H9 (cell line): ENCODE data around the gene FAM110A. TPM values are rescaled to one million over a fixed set of nuclear protein-coding genes. Genes with fewer than 3 reads are reported as not detected.

ENCODE experiments used
- DNase-seq: peaks from one replicate; pipeline ENCODE4 v3.0.0-alpha.2; 2017
- H2AFZ ChIP-seq: one replicate; pipeline ENCODE4 v1.6.1; 2013; ENCODE audit warnings: mild to moderate bottlenecking, low read length, control low read depth, moderate library complexity
- H2AK5ac ChIP-seq: 2 replicates; pipeline ENCODE4 v1.6.1; 2013; ENCODE audit warnings: low read length, control low read depth, mixed read lengths; ENCODE audit not compliant: insufficient read length
- H2BK120ac ChIP-seq: one replicate; pipeline ENCODE4 v1.6.1; 2013; ENCODE audit warnings: low read depth, mild to moderate bottlenecking, low read length, control low read depth, inconsistent platforms; ENCODE audit not compliant: poor library complexity, severe bottlenecking
- H2BK12ac ChIP-seq: 2 replicates; pipeline ENCODE4 v1.6.1; 2013; ENCODE audit warnings: low read length, control low read depth, mixed read lengths, low read depth; ENCODE audit not compliant: insufficient read length
- H2BK15ac ChIP-seq: 2 replicates; pipeline ENCODE4 v1.6.1; 2013; ENCODE audit warnings: low read depth, low read length, control low read depth
- H2BK20ac ChIP-seq: one replicate; pipeline ENCODE4 v1.6.1; 2013; ENCODE audit warnings: low read depth, mild to moderate bottlenecking, low read length, control low read depth, inconsistent platforms; ENCODE audit not compliant: poor library complexity, severe bottlenecking
- H2BK5ac ChIP-seq: 2 replicates; pipeline ENCODE4 v1.6.1; 2013; ENCODE audit warnings: low read length, control low read depth, mixed read lengths; ENCODE audit not compliant: insufficient read length
- H3K14ac ChIP-seq: 2 replicates; pipeline ENCODE4 v1.6.1; 2013; ENCODE audit warnings: low read length, control low read depth; ENCODE audit not compliant: insufficient read depth
- H3K18ac ChIP-seq: 2 replicates; pipeline ENCODE4 v1.6.1; 2013; ENCODE audit warnings: low read depth, mild to moderate bottlenecking, mixed read lengths, low read length, control low read depth; ENCODE audit not compliant: insufficient read length
- H3K23ac ChIP-seq: 2 replicates; pipeline ENCODE4 v1.6.1; 2013; ENCODE audit warnings: low read length, control low read depth, mixed read lengths, low read depth; ENCODE audit not compliant: insufficient read length
- H3K23me2 ChIP-seq: 2 replicates; pipeline ENCODE4 v1.6.1; 2013; ENCODE audit warnings: low read depth, mild to moderate bottlenecking, mixed read lengths, low read length, control low read depth; ENCODE audit not compliant: insufficient read length, poor library complexity, severe bottlenecking
- H3K27ac ChIP-seq: 2 replicates; pipeline ENCODE4 v1.5.1; 2013; ENCODE audit warnings: low read length, control low read depth, mixed read lengths, low read depth; ENCODE audit not compliant: insufficient read length
- H3K27me3 ChIP-seq: 2 replicates; pipeline ENCODE4 v1.6.1; 2013; ENCODE audit warnings: low read length, control low read depth, inconsistent platforms; ENCODE audit not compliant: insufficient read depth
- H3K4ac ChIP-seq: 2 replicates; pipeline ENCODE4 v1.6.1; 2013; ENCODE audit warnings: low read depth, mild to moderate bottlenecking, control low read depth, inconsistent platforms, low read length, moderate library complexity
- H3K4me1 ChIP-seq: 2 replicates; pipeline ENCODE4 v1.6.1; 2013; ENCODE audit warnings: low read length, control low read depth, inconsistent platforms; ENCODE audit not compliant: insufficient read depth
- H3K4me2 ChIP-seq: 2 replicates; pipeline ENCODE4 v1.6.1; 2013; ENCODE audit warnings: low read length, control low read depth, mixed read lengths; ENCODE audit not compliant: insufficient read length, insufficient read depth
- H3K56ac ChIP-seq: 2 replicates; pipeline ENCODE4 v1.6.1; 2013; ENCODE audit warnings: low read depth, mild to moderate bottlenecking, mixed read lengths, low read length, control low read depth; ENCODE audit not compliant: insufficient read length
- H3K79me1 ChIP-seq: 2 replicates; pipeline ENCODE4 v1.6.1; 2013; ENCODE audit warnings: low read depth, mild to moderate bottlenecking, moderate library complexity, low read length, control low read depth, inconsistent platforms; ENCODE audit not compliant: insufficient read depth, poor library complexity, severe bottlenecking
- H3K79me2 ChIP-seq: 2 replicates; pipeline ENCODE4 v1.6.1; 2013; ENCODE audit warnings: low read length, control low read depth, inconsistent platforms; ENCODE audit not compliant: insufficient read depth
- H3K9ac ChIP-seq: 2 replicates; pipeline ENCODE4 v1.6.1; 2013; ENCODE audit warnings: low read length, control low read depth, mixed read lengths; ENCODE audit not compliant: insufficient read length; ENCODE audit errors: extremely low read depth
- H3K9me3 ChIP-seq: one replicate; pipeline ENCODE4 v1.6.1; 2013; ENCODE audit warnings: low read depth, low read length, inconsistent platforms; ENCODE audit not compliant: control insufficient read depth
- H3T11ph ChIP-seq: one replicate; pipeline ENCODE4 v1.6.1; 2013; ENCODE audit warnings: mild to moderate bottlenecking, low read length, control low read depth, inconsistent platforms
- H4K20me1 ChIP-seq: one replicate; pipeline ENCODE4 v1.6.1; 2013; ENCODE audit not compliant: control insufficient read depth, insufficient read length, insufficient read depth
- H4K5ac ChIP-seq: 2 replicates; pipeline ENCODE4 v1.6.1; 2013; ENCODE audit warnings: low read depth, mild to moderate bottlenecking, mixed read lengths, low read length, control low read depth; ENCODE audit not compliant: insufficient read length
- H4K8ac ChIP-seq: replicated peaks from 2 replicates; pipeline ENCODE4 v1.6.1; 2013; ENCODE audit warnings: low read length, control low read depth, mixed read lengths, low read depth; ENCODE audit not compliant: insufficient read length
- H4K91ac ChIP-seq: 2 replicates; pipeline ENCODE4 v1.6.1; 2013; ENCODE audit warnings: low read depth, mild to moderate bottlenecking, moderate library complexity, mixed read lengths, low read length, control low read depth; ENCODE audit not compliant: insufficient read length
- H3K27ac Mint-ChIP-seq, 3 experiments: 2 replicates in 2 of 3; 3 replicates in 1 of 3; pipeline ENCODE4 v1.8.0; 2020 to 2021; ENCODE audit warnings: mixed read lengths in 3 of 3, mild to moderate bottlenecking in 1 of 3, moderate library complexity in 1 of 3
- H3K27me3 Mint-ChIP-seq: 2 replicates; pipeline ENCODE4 v1.8.0; 2021; ENCODE audit warnings: low read depth, mild to moderate bottlenecking, moderate library complexity, mixed read lengths
- H3K36me3 Mint-ChIP-seq, 3 experiments: 2 replicates in 2 of 3; 3 replicates in 1 of 3; pipeline ENCODE4 v1.8.0; 2020 to 2021; ENCODE audit warnings: low read depth in 3 of 3, mixed read lengths in 3 of 3; ENCODE audit not compliant: insufficient read depth in 1 of 3
- H3K4me1 Mint-ChIP-seq, 2 experiments: 2 replicates each; pipeline ENCODE4 v1.8.0; 2020; ENCODE audit warnings: mixed read lengths in 2 of 2
- H3K4me3 Mint-ChIP-seq, 2 experiments: 2 replicates in 1 of 2; 3 replicates in 1 of 2; pipeline ENCODE4 v1.8.0; 2020 to 2021; ENCODE audit warnings: mild to moderate bottlenecking in 2 of 2, mixed read lengths in 2 of 2, moderate library complexity in 1 of 2
- H3K9me3 Mint-ChIP-seq, 2 experiments: 2 replicates in 1 of 2; 3 replicates in 1 of 2; pipeline ENCODE4 v1.8.0; 2020; ENCODE audit warnings: mild to moderate bottlenecking in 2 of 2, mixed read lengths in 2 of 2, moderate library complexity in 1 of 2
- CTCF ChIP-seq: fragments of 200-600 bp; sonication (generic); conservative IDR thresholded peaks from 3 replicates; pipeline ENCODE4 v1.8.0; 2021; ENCODE audit warnings: antibody characterized with exemption, mild to moderate bottlenecking
- WGBS: extraction: QIAGEN DNeasy Blood & Tissue Kit; methylation state at CpG from one replicate; pipeline ENCODE4 v1.1.7; 2013; ENCODE audit warnings: missing lambda C conversion rate, low lambda C conversion rate, mixed read lengths; ENCODE audit not compliant: insufficient read length; ENCODE audit errors: extremely low coverage; 5-methylcytosine and 5-hydroxymethylcytosine counted together
- total RNA-seq: library from RNA; stranded (reverse); gene quantifications from 2 replicates; pipeline ENCODE4 v1.2.1, GENCODE V29; 2021

FAM110A gene
- total RNA-seq, 1 experiment from 2014 or later: 10.3 TPM

DNA sequence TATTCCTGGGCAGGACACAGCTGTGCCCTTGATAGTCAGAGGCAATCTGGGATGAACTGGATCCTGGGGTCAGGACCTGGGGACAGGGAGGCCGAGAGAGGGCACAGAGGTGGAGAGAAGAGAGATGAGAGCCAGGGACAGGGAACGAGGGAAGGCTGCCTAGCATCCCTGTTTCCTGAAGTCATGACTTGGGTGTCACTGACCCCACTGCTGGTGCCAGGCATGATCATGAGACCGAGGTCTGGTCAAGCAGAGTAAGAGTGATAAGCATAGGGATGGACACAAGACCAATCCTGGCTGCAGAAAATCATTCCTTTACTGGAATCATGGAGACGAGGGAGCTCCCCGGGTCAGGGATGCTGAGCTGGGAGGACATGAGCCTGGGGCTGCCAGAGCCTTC is 36.1 kb downstream of the FAM110A start:
- no peak overlapping the region for H3K27ac ChIP-seq
- no peak overlapping the region for H2BK5ac ChIP-seq
- no peaks in the 10 kb centered on the region for H3K23me2 ChIP-seq
- H2BK15ac ChIP-seq: no peak overlapping the region
- H4K20me1 ChIP-seq: no peaks in the 10 kb centered on the region
- no peak overlapping the region for H2AK5ac ChIP-seq
- no peak overlapping the region for H3T11ph ChIP-seq
- H2BK20ac ChIP-seq: no peak overlapping the region
- H3K23ac ChIP-seq: no peak overlapping the region
- no peak overlapping the region for H3K4ac ChIP-seq
- no peak overlapping the region for H3K14ac ChIP-seq
- H3K79me1 ChIP-seq: no peaks in the 10 kb centered on the region
- no peak overlapping the region for H2BK120ac ChIP-seq
- H3K9me3 ChIP-seq: no peaks in the 10 kb centered on the region
- no peak overlapping the region for H3K4me2 ChIP-seq
- Mint-ChIP-seq H3K4me3 (no peak overlapping the region), H3K9me3 (no peaks in the 10 kb centered on the region), H3K27ac (no peak overlapping the region), H3K4me1 (peaks cover 7 to 14% of the 10 kb centered on the region in 2 experiments), H3K36me3 (no peaks in the 10 kb centered on the region), H3K27me3 (peaks cover 35% of the 10 kb centered on the region)
- H4K91ac ChIP-seq: no peak overlapping the region
- H3K56ac ChIP-seq: no peak overlapping the region
- no peak overlapping the region for H4K8ac ChIP-seq
- no peak overlapping the region for H2AFZ ChIP-seq
- no CpG with 5 or more reads among the region's 5 CpGs for WGBS
- DNase-seq: no peak
- no peak overlapping the region for H2BK12ac ChIP-seq
- no peaks in the 10 kb centered on the region for H3K27me3 ChIP-seq
- TF ChIP-seq CTCF: no peak
- H3K18ac ChIP-seq: no peak overlapping the region
- H3K9ac ChIP-seq: no peak overlapping the region
- H3K4me1 ChIP-seq: no peaks in the 10 kb centered on the region
- no peaks in the 10 kb centered on the region for H3K79me2 ChIP-seq
- no peak overlapping the region for H4K5ac ChIP-seq
